ENCODE results near the gene EPPIN. TPM values are rescaled to one million over a fixed set of nuclear protein-coding genes. Genes with fewer than 3 reads are reported as not detected.

EPPIN gene
- total and polyA plus RNA-seq, 12 donors: not detected

DNA sequence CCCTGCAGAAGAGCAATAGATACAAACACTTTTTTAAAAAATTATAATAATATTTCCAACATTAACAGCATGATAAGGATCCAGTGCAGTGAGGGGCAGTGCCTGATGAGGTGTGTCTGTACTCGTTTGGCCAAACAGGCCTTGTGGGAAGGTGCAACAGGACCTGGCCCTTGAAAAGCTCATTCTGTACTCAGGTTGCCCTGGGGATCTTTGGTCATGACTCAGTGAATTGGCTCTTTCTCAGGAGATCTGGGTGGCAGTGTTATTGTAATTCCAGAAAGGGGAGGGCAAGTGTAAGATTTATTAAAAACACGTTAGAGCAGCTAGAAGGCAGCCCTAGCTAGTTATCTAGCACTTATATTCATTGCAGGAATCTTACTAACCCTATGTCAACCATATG is 28.9 kb downstream of the EPPIN start:
- peaks cover 0 to 39% (median 13%) of the 10 kb centered on the region in 7 donors for H3K27me3 ChIP-seq
- H3K9me3 ChIP-seq: no peaks in the 10 kb centered on the region
- 46 to 68% methylated on average over 2 of the region's 2 CpGs for WGBS, 2 donors
- no peak overlapping the region for H3K4me3 ChIP-seq
- no peak for ATAC-seq
- DNase-seq: no peak
- no peak overlapping the region for H3K27ac ChIP-seq
- TF ChIP-seq, protein P1, sequence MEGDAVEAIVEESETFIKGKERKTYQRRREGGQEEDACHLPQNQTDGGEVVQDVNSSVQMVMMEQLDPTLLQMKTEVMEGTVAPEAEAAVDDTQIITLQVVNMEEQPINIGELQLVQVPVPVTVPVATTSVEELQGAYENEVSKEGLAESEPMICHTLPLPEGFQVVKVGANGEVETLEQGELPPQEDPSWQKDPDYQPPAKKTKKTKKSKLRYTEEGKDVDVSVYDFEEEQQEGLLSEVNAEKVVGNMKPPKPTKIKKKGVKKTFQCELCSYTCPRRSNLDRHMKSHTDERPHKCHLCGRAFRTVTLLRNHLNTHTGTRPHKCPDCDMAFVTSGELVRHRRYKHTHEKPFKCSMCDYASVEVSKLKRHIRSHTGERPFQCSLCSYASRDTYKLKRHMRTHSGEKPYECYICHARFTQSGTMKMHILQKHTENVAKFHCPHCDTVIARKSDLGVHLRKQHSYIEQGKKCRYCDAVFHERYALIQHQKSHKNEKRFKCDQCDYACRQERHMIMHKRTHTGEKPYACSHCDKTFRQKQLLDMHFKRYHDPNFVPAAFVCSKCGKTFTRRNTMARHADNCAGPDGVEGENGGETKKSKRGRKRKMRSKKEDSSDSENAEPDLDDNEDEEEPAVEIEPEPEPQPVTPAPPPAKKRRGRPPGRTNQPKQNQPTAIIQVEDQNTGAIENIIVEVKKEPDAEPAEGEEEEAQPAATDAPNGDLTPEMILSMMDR (IDR thresholded peaks at IDR 0.05): no peak
- no peaks in the 10 kb centered on the region for H3K4me1 ChIP-seq
- H3K36me3 ChIP-seq: no peaks in the 10 kb centered on the region
- intact Hi-C loops (cut with DNase I): no loop called here

- intact Hi-C loops (cut with DNase I): no loop called here
- TF ChIP-seq, protein P1 (IDR thresholded peaks at IDR 0.05): no peak
- Histone ChIP-seq H3K27ac (no peak within 1 kb of the TSS), H3K4me1 (no peaks in the 10 kb centered on the region), H3K27me3 (peaks cover 0 to 41% (median 12%) of the 10 kb centered on the region in 7 donors), H3K4me3 (no peak within 1 kb of the TSS), H3K36me3 (no peaks in the 10 kb centered on the region), H3K9me3 (no peaks in the 10 kb centered on the region)
- DNase-seq: no peak
- no peak for ATAC-seq
- WGBS, 2 donors: 61 to 68% methylated on average over 5 of the region's 5 CpGs
Measured at GRCh38 chr20:45515147-45515913, 31.9 kb downstream of the EPPIN start, which contains the start of gene SPINT3. Gene SPINT3, minus strand, starts transcription at chr20:45515622. Its CDS starts 14 bp downstream, at chr20:45515608.

DNA sequence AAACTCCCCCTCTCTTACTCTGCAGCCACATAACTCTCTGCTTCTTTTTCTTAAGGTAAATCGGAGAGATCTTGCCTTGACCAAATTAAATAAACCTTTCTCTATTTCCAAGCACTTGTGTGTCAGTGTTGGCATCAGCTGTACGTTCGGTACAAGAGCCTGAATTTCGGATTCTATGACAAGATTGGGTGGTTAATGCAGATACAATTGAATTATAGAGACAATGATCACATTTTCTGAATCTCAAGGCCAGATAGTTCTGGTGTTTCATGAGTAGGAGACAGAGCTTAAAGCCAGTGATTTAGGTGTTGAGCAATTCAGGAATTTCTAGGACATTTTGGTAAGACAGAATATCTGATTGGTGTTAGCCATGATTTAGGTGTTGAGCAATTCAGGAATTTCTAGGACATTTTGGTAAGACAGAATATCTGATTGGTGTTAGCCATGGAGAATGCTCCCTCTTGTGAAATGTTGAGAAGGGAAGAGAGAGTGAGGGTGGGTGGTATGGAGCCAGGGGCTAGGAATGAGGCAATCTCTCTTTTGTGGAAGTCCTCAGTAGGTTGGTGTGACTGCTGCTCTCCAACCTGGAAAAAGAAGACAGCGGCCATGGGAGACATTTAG is 36.8 kb downstream of the EPPIN start:
- WGBS, 2 donors: 61% methylated on average over 5 of the region's 5 CpGs
- ATAC-seq (no peak), DNase-seq (no peak)
- Histone ChIP-seq H3K27me3 (peaks cover 0 to 26% (median 10%) of the 10 kb centered on the region in 7 donors), H3K27ac (no peak overlapping the region), H3K36me3 (no peaks in the 10 kb centered on the region), H3K4me1 (no peaks in the 10 kb centered on the region), H3K4me3 (no peak overlapping the region), H3K9me3 (no peaks in the 10 kb centered on the region)
- intact Hi-C loops (cut with DNase I): no loop called here
- TF ChIP-seq, protein P1 (IDR thresholded peaks at IDR 0.05): no peak

DNA sequence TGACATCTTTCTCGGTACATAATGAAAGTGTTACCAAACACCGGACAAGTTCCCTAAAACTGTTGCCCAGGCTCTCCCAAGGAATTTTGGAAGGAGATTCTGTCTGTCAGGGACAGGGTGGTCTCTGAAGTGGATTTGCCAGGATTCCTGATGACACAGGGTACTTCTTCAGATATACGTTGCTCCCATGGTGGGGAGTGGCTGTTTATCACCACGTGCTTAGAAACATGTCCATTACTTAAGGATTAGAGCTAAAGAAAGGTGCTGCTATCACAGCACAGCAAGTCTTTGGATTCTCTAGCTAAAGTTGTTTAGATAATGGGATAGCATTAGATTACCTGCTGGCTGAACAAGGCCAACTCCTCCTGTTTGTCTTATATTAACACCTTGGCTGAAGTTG is 38.1 kb downstream of the EPPIN start:
- intact Hi-C loops (cut with DNase I): no loop called here
- no peak overlapping the region for H3K27ac ChIP-seq
- H3K27me3 ChIP-seq: peaks cover 0 to 32% (median 19%) of the 10 kb centered on the region in 7 donors
- H3K9me3 ChIP-seq: no peaks in the 10 kb centered on the region
- H3K36me3 ChIP-seq: no peaks in the 10 kb centered on the region
- 47 to 48% methylated on average over 4 of the region's 4 CpGs for WGBS, 2 donors
- no peaks in the 10 kb centered on the region for H3K4me1 ChIP-seq
- DNase-seq: no peak
- no peak for ATAC-seq
- TF ChIP-seq, protein P1 (IDR thresholded peaks at IDR 0.05): no peak
- H3K4me3 ChIP-seq: no peak overlapping the region

All from heart right ventricle (tissue), 16 donors.